Retinal pigment epithelial cell (primary cell): Measurements from ENCODE around the gene HDAC5.

Source experiments
- DNase-seq: peaks from one replicate; pipeline ENCODE4 v3.0.0-alpha.2; 2010; ENCODE audit warnings: low read depth
- H3K4me3 ChIP-seq: 2 replicates; pipeline ENCODE4 v1.5.1; 2011; ENCODE audit warnings: mild to moderate bottlenecking, low read length, control low read depth, moderate library complexity
- CTCF ChIP-seq: conservative IDR thresholded peaks from 2 replicates; pipeline ENCODE4 v1.5.1; 2011; ENCODE audit warnings: low read depth, low read length, control low read depth, inconsistent platforms

Gene HDAC5

GRCh38 chr17:44069974-44070454 lies 53.4 kb downstream of the HDAC5 start:
- DNase-seq: no peak
- peak overlapping the region; percentile 72 for H3K4me3 ChIP-seq
- TF ChIP-seq CTCF: no peak

GRCh38 chr17:44067545-44067940 lies 55.9 kb downstream of the HDAC5 start:
- no peak overlapping the region for H3K4me3 ChIP-seq

GRCh38 chr17:44066204-44066930 lies 57.1 kb downstream of the HDAC5 start, which contains the start of gene LSM12:
Gene LSM12, minus strand, starts transcription at chr17:44066671. Its CDS starts 84 bp downstream, at chr17:44066587.
- no peak for TF ChIP-seq CTCF
- DNase-seq: peak; percentile 64
- H3K4me3 ChIP-seq: peak within 1 kb of the TSS; percentile 89

More at GRCh38 chr17:44067545-44067940, 55.9 kb downstream of the HDAC5 start:
- no peak for TF ChIP-seq CTCF
- DNase-seq: no peak

- peak overlapping the region; percentile 89 for H3K4me3 ChIP-seq
- TF ChIP-seq CTCF: no peak
- DNase-seq: no peak
These were observed 57.7 kb downstream of the HDAC5 start for GRCh38 chr17:44065668-44066203.

GRCh38 chr17:44063704-44064639 lies 59.5 kb downstream of the HDAC5 start:
- TF ChIP-seq CTCF: no peak
- no peak for DNase-seq
- H3K4me3 ChIP-seq: no peak overlapping the region

GRCh38 chr17:44062871-44063270 lies 60.6 kb downstream of the HDAC5 start:
- no peak for TF ChIP-seq CTCF

More at GRCh38 chr17:44062871-44063270, 60.6 kb downstream of the HDAC5 start:
- no peak for DNase-seq
- no peak overlapping the region for H3K4me3 ChIP-seq
